Ovary (tissue), 3 donors: ENCODE data around the gene HAGH.

Experiments
- EP300 ChIP-seq: sonication (generic); formaldehyde crosslinking; IDR thresholded peaks from one replicate; pipeline ENCODE4 v1.6.1; 2017; ENCODE audit warnings: antibody characterized with exemption
- POLR2A ChIP-seq: fragments of 450-650 bp; IDR thresholded peaks from one replicate; pipeline ENCODE4 v1.6.1; 2017; ENCODE audit warnings: antibody characterized with exemption, mild to moderate bottlenecking, moderate library complexity
- TF ChIP-seq, protein P1 (sequence below), 3 donors: fragments of 450-650 bp in 2 of 3; fragments of 200-600 bp in 1 of 3; IDR thresholded peaks; one replicate each; pipeline versions ENCODE4 v1.5.1 to v1.8.0; 2016 to 2022; ENCODE audit warnings: antibody characterized with exemption in 3 of 3, mild to moderate bottlenecking in 1 of 3
- donor health status: DM: no; HTN: no; CAD: no.

DNA sequence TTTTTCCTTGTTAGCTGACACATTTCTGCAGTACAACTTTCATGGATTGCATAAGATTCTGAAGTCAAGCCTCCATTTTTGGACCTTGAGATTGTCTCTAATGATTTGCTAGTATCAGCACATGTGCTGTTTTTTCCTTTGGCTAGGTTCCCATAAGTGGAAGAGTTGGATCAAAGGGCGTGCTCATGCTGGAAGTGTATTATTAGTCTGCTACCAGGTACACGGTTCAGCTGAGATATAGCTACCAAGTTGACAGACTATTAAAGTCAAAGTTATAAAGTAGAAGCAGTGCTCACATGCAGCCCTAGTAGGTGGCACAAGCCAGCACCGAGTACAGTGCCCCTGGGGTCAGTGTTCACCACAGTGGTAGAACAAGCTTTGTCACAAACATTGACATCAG, 3.6 kb upstream of the HAGH start:
- TF ChIP-seq, protein P1, sequence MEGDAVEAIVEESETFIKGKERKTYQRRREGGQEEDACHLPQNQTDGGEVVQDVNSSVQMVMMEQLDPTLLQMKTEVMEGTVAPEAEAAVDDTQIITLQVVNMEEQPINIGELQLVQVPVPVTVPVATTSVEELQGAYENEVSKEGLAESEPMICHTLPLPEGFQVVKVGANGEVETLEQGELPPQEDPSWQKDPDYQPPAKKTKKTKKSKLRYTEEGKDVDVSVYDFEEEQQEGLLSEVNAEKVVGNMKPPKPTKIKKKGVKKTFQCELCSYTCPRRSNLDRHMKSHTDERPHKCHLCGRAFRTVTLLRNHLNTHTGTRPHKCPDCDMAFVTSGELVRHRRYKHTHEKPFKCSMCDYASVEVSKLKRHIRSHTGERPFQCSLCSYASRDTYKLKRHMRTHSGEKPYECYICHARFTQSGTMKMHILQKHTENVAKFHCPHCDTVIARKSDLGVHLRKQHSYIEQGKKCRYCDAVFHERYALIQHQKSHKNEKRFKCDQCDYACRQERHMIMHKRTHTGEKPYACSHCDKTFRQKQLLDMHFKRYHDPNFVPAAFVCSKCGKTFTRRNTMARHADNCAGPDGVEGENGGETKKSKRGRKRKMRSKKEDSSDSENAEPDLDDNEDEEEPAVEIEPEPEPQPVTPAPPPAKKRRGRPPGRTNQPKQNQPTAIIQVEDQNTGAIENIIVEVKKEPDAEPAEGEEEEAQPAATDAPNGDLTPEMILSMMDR (IDR thresholded peaks at IDR 0.05), result no peak
- no peak for TF ChIP-seq EP300
- no peak for TF ChIP-seq POLR2A
